HEK293 (cell line): ENCODE data around the gene RECQL.
A peak's percentile ranks its signal among the peaks of the same experiment; 100 is the strongest.

Experiments used
- CTCF ChIA-PET: fragments of 350-600 bp; formaldehyde crosslinking; extraction: SDS; loops from one replicate; lab custom pipeline; 2021; ENCODE audit warnings: antibody characterized with exemption; lab: Yijun Ruan, JAX
- POLR2A ChIA-PET: fragments of 300-600 bp; formaldehyde crosslinking; extraction: SDS; loops from one replicate; lab custom pipeline; 2020; ENCODE audit warnings: antibody characterized with exemption, inconsistent platforms; lab: Yijun Ruan, JAX
- H3K27ac ChIP-seq: fragments of 200-500 bp; sonication (Bioruptor generic); 2 replicates; pipeline ENCODE4 v1.5.1; 2014; ENCODE audit warnings: low read depth, low read length, control low read depth, inconsistent platforms; ENCODE audit errors: extremely low read depth
- H3K36me3 ChIP-seq, 2 experiments: fragments of 200-500 bp in 1 of 2; sonication (Bioruptor generic) in 1 of 2; 1 replicate in 1 of 2; 2 replicates in 1 of 2; pipeline ENCODE4 v1.5.1; 2014 to 2017; ENCODE audit warnings: inconsistent platforms in 2 of 2, low read length in 2 of 2; ENCODE audit not compliant: control insufficient read depth in 2 of 2, insufficient read depth in 1 of 2
- H3K4me1 ChIP-seq: fragments of 200-500 bp; sonication (Bioruptor generic); 2 replicates; pipeline ENCODE4 v1.5.1; 2014; ENCODE audit warnings: mild to moderate bottlenecking, low read length, inconsistent platforms; ENCODE audit not compliant: control insufficient read depth, insufficient read depth
- H3K4me3 ChIP-seq: 2 replicates; pipeline ENCODE4 v1.5.1; 2011; ENCODE audit warnings: low read depth, mild to moderate bottlenecking, control low read depth, low read length, moderate library complexity
- H3K9me3 ChIP-seq: fragments of 200-500 bp; sonication (Bioruptor generic); 2 replicates; pipeline ENCODE4 v1.5.1; 2014; ENCODE audit warnings: low read depth, low read length, inconsistent platforms; ENCODE audit not compliant: control insufficient read depth, insufficient read depth
- AEBP2 ChIP-seq: fragments of 450-650 bp; formaldehyde crosslinking; IDR thresholded peaks from 2 replicates; pipeline ENCODE4 v1.5.1; 2016; ENCODE audit warnings: missing biosample characterization, missing genetic modification characterization, borderline replicate concordance
- SP7 ChIP-seq: fragments of 450-650 bp; formaldehyde crosslinking; IDR thresholded peaks from 2 replicates; pipeline ENCODE4 v1.5.1; 2016; ENCODE audit warnings: missing biosample characterization, missing genetic modification characterization
- ZFP37 ChIP-seq: fragments of 450-650 bp; formaldehyde crosslinking; IDR thresholded peaks from 2 replicates; pipeline ENCODE4 v1.5.1; 2016; ENCODE audit warnings: missing biosample characterization, missing genetic modification characterization
- ZNF121 ChIP-seq: fragments of 450-650 bp; formaldehyde crosslinking; IDR thresholded peaks from 2 replicates; pipeline ENCODE4 v1.5.1; 2016; ENCODE audit warnings: missing biosample characterization, missing genetic modification characterization
- ZNF133 ChIP-seq: fragments of 450-650 bp; formaldehyde crosslinking; IDR thresholded peaks from 2 replicates; pipeline ENCODE4 v1.5.1; 2016; ENCODE audit warnings: missing biosample characterization, missing genetic modification characterization
- ZNF148 ChIP-seq: fragments of 450-650 bp; formaldehyde crosslinking; IDR thresholded peaks from 2 replicates; pipeline ENCODE4 v1.5.0; 2017; ENCODE audit warnings: missing biosample characterization, missing genetic modification characterization, borderline replicate concordance
- ZNF155 ChIP-seq: fragments of 450-650 bp; formaldehyde crosslinking; IDR thresholded peaks from 2 replicates; pipeline ENCODE4 v1.5.1; 2016; ENCODE audit warnings: missing biosample characterization, missing genetic modification characterization
- ZNF175 ChIP-seq: fragments of 450-650 bp; formaldehyde crosslinking; IDR thresholded peaks from 2 replicates; pipeline ENCODE4 v1.5.1; 2016; ENCODE audit warnings: missing biosample characterization, missing genetic modification characterization
- ZNF280C ChIP-seq: fragments of 450-650 bp; formaldehyde crosslinking; IDR thresholded peaks from 2 replicates; pipeline ENCODE4 v1.5.1; 2016; ENCODE audit warnings: missing biosample characterization, missing genetic modification characterization
- ZNF404 ChIP-seq: fragments of 450-650 bp; formaldehyde crosslinking; IDR thresholded peaks from 2 replicates; pipeline ENCODE4 v1.5.1; 2017; ENCODE audit warnings: missing biosample characterization, missing genetic modification characterization
- ZNF610 ChIP-seq: fragments of 450-650 bp; formaldehyde crosslinking; IDR thresholded peaks from 2 replicates; pipeline ENCODE4 v1.5.1; 2016; ENCODE audit warnings: missing biosample characterization, missing genetic modification characterization, borderline replicate concordance
- ZNF660 ChIP-seq: fragments of 450-650 bp; IDR thresholded peaks from 2 replicates; pipeline ENCODE4 v1.5.1; 2018; ENCODE audit warnings: missing biosample characterization, mild to moderate bottlenecking, missing genetic modification characterization
- ZXDB ChIP-seq: fragments of 450-650 bp; formaldehyde crosslinking; IDR thresholded peaks from 2 replicates; pipeline ENCODE4 v1.5.1; 2016; ENCODE audit warnings: missing biosample characterization, missing genetic modification characterization

The RECQL gene

GRCh38 chr12:21451529-21451928 lies 49.9 kb downstream of the RECQL start:
- no peak for TF ChIP-seq ZNF404
- POLR2A ChIA-PET: interaction anchor here (1.8 kb wide), 1 partner anchor 12 kb away, joined by 5 read pairs; no protein-coding TSS in a partner anchor
- CTCF ChIA-PET: interaction anchor here (0.6 to 1.6 kb wide), 6 partner anchors 8 to 138 kb away, joined by 3 to 6 read pairs (median 4); no protein-coding TSS in a partner anchor
- Histone ChIP-seq H3K9me3 (no peaks in the 10 kb centered on the region), H3K4me1 (no peaks in the 10 kb centered on the region), H3K27ac (no peak overlapping the region), H3K4me3 (no peak overlapping the region), H3K36me3 (peaks cover 6 to 9% of the 10 kb centered on the region in 2 experiments)

- CTCF ChIA-PET: interaction anchor here (0.6 kb wide), 1 partner anchor 612 kb away, joined by 3 read pairs; no protein-coding TSS in a partner anchor
- Histone ChIP-seq H3K4me1 (no peaks in the 10 kb centered on the region), H3K36me3 (peaks cover 4 to 14% of the 10 kb centered on the region in 2 experiments), H3K9me3 (no peaks in the 10 kb centered on the region), H3K27ac (no peak overlapping the region), H3K4me3 (no peak overlapping the region)
- TF ChIP-seq ZNF610 (tag by site-specific recombination) (no peak), ZNF148 (tag by site-specific recombination) (no peak), ZNF660 (tag by site-specific recombination) (no peak), ZFP37 (tag by site-specific recombination) (no peak), ZNF133 (no peak), SP7 (tag by site-specific recombination) (no peak), AEBP2 (tag by site-specific recombination) (no peak), ZNF280C (tag by site-specific recombination) (no peak), ZNF175 (tag by site-specific recombination) (no peak)
- POLR2A ChIA-PET: no interaction called here
Measured at GRCh38 chr12:21444193-21445146, 57.0 kb downstream of the RECQL start.

- CTCF ChIA-PET: interaction anchor here (0.6 to 1.2 kb wide), 3 partner anchors 13 to 248 kb away, joined by 3 to 4 read pairs (median 4); no protein-coding TSS in a partner anchor
Measured at GRCh38 chr12:21439347-21439746, 62.1 kb downstream of the RECQL start.

More at GRCh38 chr12:21439347-21439746, 62.1 kb downstream of the RECQL start:
- Histone ChIP-seq H3K4me1 (no peaks in the 10 kb centered on the region), H3K27ac (no peak overlapping the region), H3K4me3 (no peak overlapping the region), H3K9me3 (no peaks in the 10 kb centered on the region), H3K36me3 (peaks cover 0 to 5% of the 10 kb centered on the region in 2 experiments; a peak in 2 of 3 replicates)
- peak; percentile 51; the same call in 1 of the 2 replicates for TF ChIP-seq ZNF121
- TF ChIP-seq ZXDB (tag by site-specific recombination): no peak
- TF ChIP-seq ZNF148 (tag by site-specific recombination): no peak
- no peak for TF ChIP-seq ZNF155 (tag by site-specific recombination)
- POLR2A ChIA-PET: interaction anchor here (0.6 to 1.7 kb wide), 2 partner anchors 11 to 24 kb away, joined by 4 to 5 read pairs; no protein-coding TSS in a partner anchor
